GM12878 (cell line): Measurements from ENCODE around the gene RALGPS1. TPM values are rescaled to one million over a fixed set of nuclear protein-coding genes. Genes with fewer than 3 reads are reported as not detected.
A peak's percentile ranks its signal among the peaks of the same experiment; 100 is the strongest.

Experiments
- CHD4 ChIP-seq: fragments of 200-600 bp; sonication (generic); IDR thresholded peaks from 2 replicates; pipeline ENCODE4 v1.6.1; 2016; ENCODE audit warnings: mild to moderate bottlenecking
- EP300 ChIP-seq, 2 experiments: fragments of 150-350 bp in 1 of 2; IDR thresholded peaks; 2 replicates each; pipeline ENCODE4 v1.6.1; 2011 to 2012; ENCODE audit warnings: low read depth in 2 of 2, low read length in 2 of 2, borderline replicate concordance in 1 of 2, improper control_type of control experiment in 1 of 2, inconsistent platforms in 1 of 2; ENCODE audit not compliant: control insufficient read depth in 1 of 2
- GABPA ChIP-seq: IDR thresholded peaks from 2 replicates; pipeline ENCODE4 v1.6.1; 2014; ENCODE audit warnings: antibody characterized with exemption, low read depth, mild to moderate bottlenecking, inconsistent platforms
- IKZF2 ChIP-seq, 2 experiments: fragments of 450-650 bp; IDR thresholded peaks; 2 replicates each; pipeline ENCODE4 v1.6.1; 2017; ENCODE audit warnings: mild to moderate bottlenecking in 2 of 2, moderate library complexity in 2 of 2
- KDM1A ChIP-seq: fragments of 200-600 bp; sonication (generic); IDR thresholded peaks from 2 replicates; pipeline ENCODE4 v1.6.1; 2016; ENCODE audit warnings: borderline replicate concordance
- MYB ChIP-seq: fragments of 150-350 bp; IDR thresholded peaks from 2 replicates; pipeline ENCODE4 v1.6.1; 2014; ENCODE audit warnings: mild to moderate bottlenecking, low read depth, low read length, borderline replicate concordance
- POLR2A ChIP-seq: IDR thresholded peaks from 2 replicates; pipeline ENCODE4 v1.6.1; 2011; ENCODE audit warnings: low read depth, mild to moderate bottlenecking, low read length
- RB1 ChIP-seq: fragments of 450-650 bp; formaldehyde crosslinking; IDR thresholded peaks from 2 replicates; pipeline ENCODE4 v1.6.1; 2017; ENCODE audit warnings: mild to moderate bottlenecking, borderline replicate concordance
- RFX5 ChIP-seq: IDR thresholded peaks from 2 replicates; pipeline ENCODE4 v1.6.1; 2011; ENCODE audit warnings: low read depth, low read length, improper control_type of control experiment
- SUPT20H ChIP-seq: IDR thresholded peaks from 2 replicates; pipeline ENCODE4 v1.6.1; 2011; ENCODE audit warnings: low read depth, mild to moderate bottlenecking, low read length, moderate library complexity, borderline replicate concordance; ENCODE audit not compliant: control insufficient read depth
- ZNF274 ChIP-seq: IDR thresholded peaks from one replicate; pipeline ENCODE4 v1.8.0; 2011; ENCODE audit not compliant: insufficient read length, insufficient read depth
- polyA plus RNA-seq, 11 experiments: library from polyadenylated mRNA; depleted of rRNA in 4 of 11; unstranded in 6 of 11; stranded (reverse) in 5 of 11; fragments of >200 nt; fragmentation: Nextera tagmentation in 4 of 11; fragmentation: Illumina TruSeq in 1 of 11; extraction: Ambion mirVana in 4 of 11; extraction: Trizol in 1 of 11; gene quantifications; 1 replicate in 1 of 11; 2 replicates in 10 of 11; pipeline versions ENCODE4 v1.2.1 to v1.2.3, GENCODE V29; 2011 to 2016; ENCODE audit warnings: inconsistent platforms in 2 of 11, missing spikeins in 2 of 11, low read depth in 1 of 11
- total RNA-seq, 4 experiments: library from RNA; depleted of rRNA in 3 of 4; stranded (reverse); fragments of >200 nt in 3 of 4; fragmentation: Illumina TruSeq in 1 of 4; extraction: Trizol in 1 of 4; gene quantifications; 2 replicates each; pipeline versions ENCODE4 v1.2.1 to v1.2.3, GENCODE V29; 2013 to 2021
- TF ChIP-seq, protein P1 (sequence below): fragments of 450-650 bp; IDR thresholded peaks from 2 replicates; pipeline ENCODE4 v1.6.1; 2016; ENCODE audit warnings: mild to moderate bottlenecking
- TF ChIP-seq, protein P2 (sequence below): fragments of 450-650 bp; IDR thresholded peaks from 2 replicates; pipeline ENCODE4 v1.6.1; 2016; ENCODE audit warnings: mild to moderate bottlenecking
- TF ChIP-seq, protein P3 (sequence below): fragments of 450-650 bp; formaldehyde crosslinking; IDR thresholded peaks from 2 replicates; pipeline ENCODE4 v1.5.0; 2022; ENCODE audit warnings: mild to moderate bottlenecking, missing genetic modification characterization
- TF ChIP-seq, protein P4 (sequence below): IDR thresholded peaks from 2 replicates; pipeline ENCODE4 v1.6.1; 2012; ENCODE audit warnings: mild to moderate bottlenecking, low read depth, low read length
- TF ChIP-seq, protein P5 (sequence below): IDR thresholded peaks from 2 replicates; pipeline ENCODE4 v1.6.1; 2011; ENCODE audit warnings: low read depth, mild to moderate bottlenecking, low read length, moderate library complexity, borderline replicate concordance; ENCODE audit errors: extremely low read depth
- TF ChIP-seq, protein P6 (sequence below): IDR thresholded peaks from 2 replicates; pipeline ENCODE4 v1.6.1; 2011; ENCODE audit warnings: borderline replicate concordance, low read depth, mild to moderate bottlenecking, moderate library complexity, low read length; ENCODE audit not compliant: insufficient read depth, poor library complexity, severe bottlenecking

Gene RALGPS1
- total and polyA plus RNA-seq, 10 of the 15 experiments (the other 5 are each of a cell fraction or from before 2014, with no cell fraction given): 0.13 to 5.6 (median 2.7) TPM

DNA sequence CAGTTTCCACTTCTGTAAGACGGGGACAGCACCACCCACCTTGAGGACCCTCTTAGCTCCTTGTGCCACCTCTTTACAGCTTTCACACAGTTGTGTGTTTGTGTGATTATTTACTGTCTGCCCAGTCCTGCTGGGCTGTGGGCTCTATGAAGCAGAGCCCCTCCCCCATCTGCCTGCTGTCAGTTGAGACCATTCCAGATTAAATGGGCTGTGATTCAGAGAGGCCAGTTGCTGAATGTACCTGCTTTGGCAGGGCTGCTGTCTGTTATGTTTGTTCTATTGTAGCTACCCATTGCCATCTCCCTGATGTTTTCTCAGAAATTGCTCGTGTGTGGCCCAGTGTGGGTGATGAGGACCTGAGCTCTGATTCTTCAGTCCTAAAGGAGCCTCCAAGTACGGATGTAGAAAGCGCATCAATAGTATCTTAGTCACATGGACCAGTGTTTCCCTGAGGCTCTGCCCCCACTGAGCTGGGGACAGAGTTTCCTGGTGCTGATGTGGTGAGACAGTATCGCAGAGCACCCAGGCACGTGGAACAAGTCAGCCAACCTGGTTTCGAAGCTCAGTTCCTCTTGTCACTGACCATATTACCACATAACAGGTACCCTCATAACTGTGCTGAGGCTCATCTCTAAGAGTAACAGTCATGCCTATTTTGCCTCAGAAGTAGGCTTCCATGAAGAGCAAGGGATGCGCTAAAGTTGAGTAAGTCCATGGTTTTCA is 204.2 kb downstream of the RALGPS1 start (continued):
- TF ChIP-seq, protein P1, sequence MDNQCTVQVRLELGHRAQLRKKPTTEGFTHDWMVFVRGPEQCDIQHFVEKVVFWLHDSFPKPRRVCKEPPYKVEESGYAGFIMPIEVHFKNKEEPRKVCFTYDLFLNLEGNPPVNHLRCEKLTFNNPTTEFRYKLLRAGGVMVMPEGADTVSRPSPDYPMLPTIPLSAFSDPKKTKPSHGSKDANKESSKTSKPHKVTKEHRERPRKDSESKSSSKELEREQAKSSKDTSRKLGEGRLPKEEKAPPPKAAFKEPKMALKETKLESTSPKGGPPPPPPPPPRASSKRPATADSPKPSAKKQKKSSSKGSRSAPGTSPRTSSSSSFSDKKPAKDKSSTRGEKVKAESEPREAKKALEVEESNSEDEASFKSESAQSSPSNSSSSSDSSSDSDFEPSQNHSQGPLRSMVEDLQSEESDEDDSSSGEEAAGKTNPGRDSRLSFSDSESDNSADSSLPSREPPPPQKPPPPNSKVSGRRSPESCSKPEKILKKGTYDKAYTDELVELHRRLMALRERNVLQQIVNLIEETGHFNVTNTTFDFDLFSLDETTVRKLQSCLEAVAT: peak; percentile 40; the same call in 1 of the 2 replicates
- TF ChIP-seq CHD4 (no peak), POLR2A (no peak), MYB (0 out of 2 replicates have a peak, but pooled peaks have one; percentile 30), GABPA (no peak), IKZF2 (IDR thresholded peaks at IDR 0.05) (peak; percentile 30 to 48; a peak in 1 of 4 replicates), RB1 (no peak), KDM1A (no peak), SUPT20H (no peak), ZNF274 (no peak), RFX5 (0 out of 2 replicates have a peak, but pooled peaks have one; percentile 38), EP300 (IDR thresholded peaks at IDR 0.05; ENCODE audit: borderline replicate concordance in 1 of 2, control insufficient read depth in 1 of 2, low read depth in 2 of 2, low read length in 2 of 2) (no peak; a peak in 1 of 4 replicates)
- TF ChIP-seq, protein P2, sequence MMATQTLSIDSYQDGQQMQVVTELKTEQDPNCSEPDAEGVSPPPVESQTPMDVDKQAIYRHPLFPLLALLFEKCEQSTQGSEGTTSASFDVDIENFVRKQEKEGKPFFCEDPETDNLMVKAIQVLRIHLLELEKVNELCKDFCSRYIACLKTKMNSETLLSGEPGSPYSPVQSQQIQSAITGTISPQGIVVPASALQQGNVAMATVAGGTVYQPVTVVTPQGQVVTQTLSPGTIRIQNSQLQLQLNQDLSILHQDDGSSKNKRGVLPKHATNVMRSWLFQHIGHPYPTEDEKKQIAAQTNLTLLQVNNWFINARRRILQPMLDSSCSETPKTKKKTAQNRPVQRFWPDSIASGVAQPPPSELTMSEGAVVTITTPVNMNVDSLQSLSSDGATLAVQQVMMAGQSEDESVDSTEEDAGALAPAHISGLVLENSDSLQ: no peak
- TF ChIP-seq, protein P3, sequence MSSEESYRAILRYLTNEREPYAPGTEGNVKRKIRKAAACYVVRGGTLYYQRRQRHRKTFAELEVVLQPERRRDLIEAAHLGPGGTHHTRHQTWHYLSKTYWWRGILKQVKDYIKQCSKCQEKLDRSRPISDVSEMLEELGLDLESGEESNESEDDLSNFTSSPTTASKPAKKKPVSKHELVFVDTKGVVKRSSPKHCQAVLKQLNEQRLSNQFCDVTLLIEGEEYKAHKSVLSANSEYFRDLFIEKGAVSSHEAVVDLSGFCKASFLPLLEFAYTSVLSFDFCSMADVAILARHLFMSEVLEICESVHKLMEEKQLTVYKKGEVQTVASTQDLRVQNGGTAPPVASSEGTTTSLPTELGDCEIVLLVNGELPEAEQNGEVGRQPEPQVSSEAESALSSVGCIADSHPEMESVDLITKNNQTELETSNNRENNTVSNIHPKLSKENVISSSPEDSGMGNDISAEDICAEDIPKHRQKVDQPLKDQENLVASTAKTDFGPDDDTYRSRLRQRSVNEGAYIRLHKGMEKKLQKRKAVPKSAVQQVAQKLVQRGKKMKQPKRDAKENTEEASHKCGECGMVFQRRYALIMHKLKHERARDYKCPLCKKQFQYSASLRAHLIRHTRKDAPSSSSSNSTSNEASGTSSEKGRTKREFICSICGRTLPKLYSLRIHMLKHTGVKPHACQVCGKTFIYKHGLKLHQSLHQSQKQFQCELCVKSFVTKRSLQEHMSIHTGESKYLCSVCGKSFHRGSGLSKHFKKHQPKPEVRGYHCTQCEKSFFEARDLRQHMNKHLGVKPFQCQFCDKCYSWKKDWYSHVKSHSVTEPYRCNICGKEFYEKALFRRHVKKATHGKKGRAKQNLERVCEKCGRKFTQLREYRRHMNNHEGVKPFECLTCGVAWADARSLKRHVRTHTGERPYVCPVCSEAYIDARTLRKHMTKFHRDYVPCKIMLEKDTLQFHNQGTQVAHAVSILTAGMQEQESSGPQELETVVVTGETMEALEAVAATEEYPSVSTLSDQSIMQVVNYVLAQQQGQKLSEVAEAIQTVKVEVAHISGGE (CRISPR knock-in tag): no peak
- TF ChIP-seq, protein P4, sequence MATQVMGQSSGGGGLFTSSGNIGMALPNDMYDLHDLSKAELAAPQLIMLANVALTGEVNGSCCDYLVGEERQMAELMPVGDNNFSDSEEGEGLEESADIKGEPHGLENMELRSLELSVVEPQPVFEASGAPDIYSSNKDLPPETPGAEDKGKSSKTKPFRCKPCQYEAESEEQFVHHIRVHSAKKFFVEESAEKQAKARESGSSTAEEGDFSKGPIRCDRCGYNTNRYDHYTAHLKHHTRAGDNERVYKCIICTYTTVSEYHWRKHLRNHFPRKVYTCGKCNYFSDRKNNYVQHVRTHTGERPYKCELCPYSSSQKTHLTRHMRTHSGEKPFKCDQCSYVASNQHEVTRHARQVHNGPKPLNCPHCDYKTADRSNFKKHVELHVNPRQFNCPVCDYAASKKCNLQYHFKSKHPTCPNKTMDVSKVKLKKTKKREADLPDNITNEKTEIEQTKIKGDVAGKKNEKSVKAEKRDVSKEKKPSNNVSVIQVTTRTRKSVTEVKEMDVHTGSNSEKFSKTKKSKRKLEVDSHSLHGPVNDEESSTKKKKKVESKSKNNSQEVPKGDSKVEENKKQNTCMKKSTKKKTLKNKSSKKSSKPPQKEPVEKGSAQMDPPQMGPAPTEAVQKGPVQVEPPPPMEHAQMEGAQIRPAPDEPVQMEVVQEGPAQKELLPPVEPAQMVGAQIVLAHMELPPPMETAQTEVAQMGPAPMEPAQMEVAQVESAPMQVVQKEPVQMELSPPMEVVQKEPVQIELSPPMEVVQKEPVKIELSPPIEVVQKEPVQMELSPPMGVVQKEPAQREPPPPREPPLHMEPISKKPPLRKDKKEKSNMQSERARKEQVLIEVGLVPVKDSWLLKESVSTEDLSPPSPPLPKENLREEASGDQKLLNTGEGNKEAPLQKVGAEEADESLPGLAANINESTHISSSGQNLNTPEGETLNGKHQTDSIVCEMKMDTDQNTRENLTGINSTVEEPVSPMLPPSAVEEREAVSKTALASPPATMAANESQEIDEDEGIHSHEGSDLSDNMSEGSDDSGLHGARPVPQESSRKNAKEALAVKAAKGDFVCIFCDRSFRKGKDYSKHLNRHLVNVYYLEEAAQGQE: no peak
- TF ChIP-seq, protein P5, sequence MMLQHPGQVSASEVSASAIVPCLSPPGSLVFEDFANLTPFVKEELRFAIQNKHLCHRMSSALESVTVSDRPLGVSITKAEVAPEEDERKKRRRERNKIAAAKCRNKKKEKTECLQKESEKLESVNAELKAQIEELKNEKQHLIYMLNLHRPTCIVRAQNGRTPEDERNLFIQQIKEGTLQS: no peak
- TF ChIP-seq, protein P6, sequence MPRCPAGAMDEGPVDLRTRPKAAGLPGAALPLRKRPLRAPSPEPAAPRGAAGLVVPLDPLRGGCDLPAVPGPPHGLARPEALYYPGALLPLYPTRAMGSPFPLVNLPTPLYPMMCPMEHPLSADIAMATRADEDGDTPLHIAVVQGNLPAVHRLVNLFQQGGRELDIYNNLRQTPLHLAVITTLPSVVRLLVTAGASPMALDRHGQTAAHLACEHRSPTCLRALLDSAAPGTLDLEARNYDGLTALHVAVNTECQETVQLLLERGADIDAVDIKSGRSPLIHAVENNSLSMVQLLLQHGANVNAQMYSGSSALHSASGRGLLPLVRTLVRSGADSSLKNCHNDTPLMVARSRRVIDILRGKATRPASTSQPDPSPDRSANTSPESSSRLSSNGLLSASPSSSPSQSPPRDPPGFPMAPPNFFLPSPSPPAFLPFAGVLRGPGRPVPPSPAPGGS: no peak
